ENCODE results near the gene RCOR2.

- no peak for TF ChIP-seq EZH2 (IDR thresholded peaks at IDR 0.05; ENCODE audit: low read depth)
- no peak for TF ChIP-seq CTCF (conservative IDR thresholded peaks at IDR 0.05)
Observed at GRCh38 chr11:63874511-63874910, 42.5 kb downstream of the RCOR2 start.
